Panc1 (cell line): ENCODE measurements around the gene PCDH15. TPM values are rescaled to one million over a fixed set of nuclear protein-coding genes. Genes with fewer than 3 reads are reported as not detected.

Source experiments
- ATAC-seq: fragments of 200-7000 bp; cut with Tn5 transposase; 2 replicates; pipeline ENCODE4 v1.9.1; 2020; ENCODE audit warnings: mild to moderate bottlenecking, moderate library complexity
- BruUV-seq: library from RNA; stranded (reverse); fragments of 400-500 nt; replicated peaks from 2 replicates; lab custom pipeline; 2021; lab: Mats Ljungman, UMichigan
- CTCF ChIA-PET: fragments of 300-600 bp; sonication (Branson Sonifier 250); formaldehyde crosslinking; loops from one replicate; lab custom pipeline; 2022; ENCODE audit warnings: antibody characterized with exemption; lab: Charles Lee
- POLR2A ChIA-PET: fragments of 300-600 bp; sonication (Branson Sonifier 250); formaldehyde crosslinking; loops from one replicate; lab custom pipeline; 2022; ENCODE audit warnings: antibody characterized with exemption; lab: Charles Lee
- DNase-seq: peaks from one replicate; pipeline ENCODE4 v3.0.0-alpha.2; 2010; ENCODE audit warnings: low read depth, low spot score
- H3K27ac ChIP-seq: 2 replicates; pipeline ENCODE4 v1.5.1; 2011; ENCODE audit warnings: mild to moderate bottlenecking, low read length, inconsistent platforms
- H3K27me3 ChIP-seq: fragments of 200-500 bp; sonication (Bioruptor generic); 2 replicates; pipeline ENCODE4 v1.6.0; 2014; ENCODE audit warnings: low read length, inconsistent platforms; ENCODE audit not compliant: control insufficient read depth, insufficient read depth
- H3K36me3 ChIP-seq: fragments of 200-500 bp; sonication (Bioruptor generic); 2 replicates; pipeline ENCODE4 v1.5.1; 2014; ENCODE audit warnings: inconsistent platforms, mild to moderate bottlenecking, low read length, moderate library complexity; ENCODE audit not compliant: control insufficient read depth, insufficient read depth
- H3K4me1 ChIP-seq: 2 replicates; pipeline ENCODE4 v1.5.1; 2011; ENCODE audit warnings: inconsistent platforms, mild to moderate bottlenecking, low read length, moderate library complexity; ENCODE audit not compliant: control insufficient read depth, insufficient read depth
- H3K4me3 ChIP-seq, 2 experiments: 2 replicates each; pipeline ENCODE4 v1.5.1; 2011 to 2012; ENCODE audit warnings: low read depth in 2 of 2, low read length in 2 of 2, mild to moderate bottlenecking in 2 of 2, inconsistent platforms in 1 of 2, moderate library complexity in 1 of 2
- H3K9me3 ChIP-seq: fragments of 200-500 bp; sonication (Bioruptor generic); 2 replicates; pipeline ENCODE4 v1.5.1; 2014; ENCODE audit warnings: low read depth, mild to moderate bottlenecking, inconsistent platforms, low read length, moderate library complexity; ENCODE audit not compliant: control insufficient read depth, insufficient read depth
- POLR2AphosphoS5 ChIP-seq: IDR thresholded peaks from 2 replicates; pipeline ENCODE4 v1.6.1; 2012; ENCODE audit warnings: mild to moderate bottlenecking, low read depth, low read length, moderate library complexity
- SIN3A ChIP-seq: IDR thresholded peaks from 2 replicates; pipeline ENCODE4 v1.6.1; 2012; ENCODE audit warnings: low read depth, mild to moderate bottlenecking, low read length, moderate library complexity, borderline replicate concordance; ENCODE audit not compliant: insufficient read depth
- TCF7L2 ChIP-seq: IDR thresholded peaks from 2 replicates; pipeline ENCODE4 v1.6.1; 2011; ENCODE audit warnings: mild to moderate bottlenecking, low read depth, low read length, inconsistent platforms
- in situ Hi-C: cut with HindIII; loops from 2 replicates; pipeline ENCODE4 v1.10.0; 2016; ENCODE audit warnings: low sequenced_read_pairs, low pct_unique_long_range_greater_than_20kb
- intact Hi-C: fragments of 100-400 bp; cut with micrococcal nuclease; formaldehyde crosslinking; loops from one replicate; pipeline ENCODE4 v1.10.0; 2022; ENCODE audit not compliant: unreplicated experiment
- total RNA-seq: library from RNA; stranded (reverse); gene quantifications from one replicate; pipeline ENCODE4 v1.2.1, GENCODE V29; 2021; ENCODE audit not compliant: unreplicated experiment
- TF ChIP-seq, protein P1 (sequence below): fragments of 450-650 bp; IDR thresholded peaks from 2 replicates; pipeline ENCODE4 v1.5.1; 2017; ENCODE audit warnings: mild to moderate bottlenecking
- TF ChIP-seq, protein P2 (sequence below), 2 experiments: IDR thresholded peaks; 2 replicates each; pipeline ENCODE4 v1.6.1; 2011 to 2012; ENCODE audit warnings: low read depth in 2 of 2, control low read depth in 1 of 2, low read length in 1 of 2, mild to moderate bottlenecking in 1 of 2, moderate library complexity in 1 of 2; ENCODE audit not compliant: insufficient read depth in 1 of 2

PCDH15 gene
- total RNA-seq, 1 experiment from 2014 or later: 0.18 TPM

DNA sequence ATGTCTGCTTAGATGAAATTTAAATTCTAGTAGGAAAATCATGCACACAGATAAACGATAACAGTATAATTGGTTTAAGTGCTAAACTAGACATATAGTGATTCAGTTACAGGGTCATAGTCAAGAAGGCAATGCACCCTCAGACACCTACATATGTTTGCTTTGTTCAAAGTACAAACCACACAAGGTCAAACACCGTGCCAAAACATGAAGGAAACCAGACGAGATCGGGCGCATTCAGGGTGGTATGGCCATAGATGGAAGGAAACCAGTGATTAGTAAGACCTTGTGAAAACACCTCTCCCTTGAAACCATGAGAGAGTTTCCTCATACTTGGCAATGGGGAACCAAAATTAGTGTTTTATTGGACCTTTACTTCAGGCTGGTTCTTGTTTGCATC is 906.9 kb downstream of the PCDH15 start:
- ChIA-PET CTCF (no interaction called here), POLR2A (no interaction called here)
- DNase-seq: no peak
- no peaks in the 10 kb centered on the region for H3K9me3 ChIP-seq
- BruUV-seq: no TSS peak
- H3K27ac ChIP-seq: no peak overlapping the region
- no peak overlapping the region for H3K4me3 ChIP-seq
- ATAC-seq: no peak
- in situ Hi-C loops: no loop called here
- H3K27me3 ChIP-seq: no peaks in the 10 kb centered on the region
- no peaks in the 10 kb centered on the region for H3K4me1 ChIP-seq
- TF ChIP-seq POLR2AphosphoS5: no peak
- TF ChIP-seq, protein P1, sequence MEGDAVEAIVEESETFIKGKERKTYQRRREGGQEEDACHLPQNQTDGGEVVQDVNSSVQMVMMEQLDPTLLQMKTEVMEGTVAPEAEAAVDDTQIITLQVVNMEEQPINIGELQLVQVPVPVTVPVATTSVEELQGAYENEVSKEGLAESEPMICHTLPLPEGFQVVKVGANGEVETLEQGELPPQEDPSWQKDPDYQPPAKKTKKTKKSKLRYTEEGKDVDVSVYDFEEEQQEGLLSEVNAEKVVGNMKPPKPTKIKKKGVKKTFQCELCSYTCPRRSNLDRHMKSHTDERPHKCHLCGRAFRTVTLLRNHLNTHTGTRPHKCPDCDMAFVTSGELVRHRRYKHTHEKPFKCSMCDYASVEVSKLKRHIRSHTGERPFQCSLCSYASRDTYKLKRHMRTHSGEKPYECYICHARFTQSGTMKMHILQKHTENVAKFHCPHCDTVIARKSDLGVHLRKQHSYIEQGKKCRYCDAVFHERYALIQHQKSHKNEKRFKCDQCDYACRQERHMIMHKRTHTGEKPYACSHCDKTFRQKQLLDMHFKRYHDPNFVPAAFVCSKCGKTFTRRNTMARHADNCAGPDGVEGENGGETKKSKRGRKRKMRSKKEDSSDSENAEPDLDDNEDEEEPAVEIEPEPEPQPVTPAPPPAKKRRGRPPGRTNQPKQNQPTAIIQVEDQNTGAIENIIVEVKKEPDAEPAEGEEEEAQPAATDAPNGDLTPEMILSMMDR: no peak
- TF ChIP-seq SIN3A: no peak
- TF ChIP-seq, protein P2, sequence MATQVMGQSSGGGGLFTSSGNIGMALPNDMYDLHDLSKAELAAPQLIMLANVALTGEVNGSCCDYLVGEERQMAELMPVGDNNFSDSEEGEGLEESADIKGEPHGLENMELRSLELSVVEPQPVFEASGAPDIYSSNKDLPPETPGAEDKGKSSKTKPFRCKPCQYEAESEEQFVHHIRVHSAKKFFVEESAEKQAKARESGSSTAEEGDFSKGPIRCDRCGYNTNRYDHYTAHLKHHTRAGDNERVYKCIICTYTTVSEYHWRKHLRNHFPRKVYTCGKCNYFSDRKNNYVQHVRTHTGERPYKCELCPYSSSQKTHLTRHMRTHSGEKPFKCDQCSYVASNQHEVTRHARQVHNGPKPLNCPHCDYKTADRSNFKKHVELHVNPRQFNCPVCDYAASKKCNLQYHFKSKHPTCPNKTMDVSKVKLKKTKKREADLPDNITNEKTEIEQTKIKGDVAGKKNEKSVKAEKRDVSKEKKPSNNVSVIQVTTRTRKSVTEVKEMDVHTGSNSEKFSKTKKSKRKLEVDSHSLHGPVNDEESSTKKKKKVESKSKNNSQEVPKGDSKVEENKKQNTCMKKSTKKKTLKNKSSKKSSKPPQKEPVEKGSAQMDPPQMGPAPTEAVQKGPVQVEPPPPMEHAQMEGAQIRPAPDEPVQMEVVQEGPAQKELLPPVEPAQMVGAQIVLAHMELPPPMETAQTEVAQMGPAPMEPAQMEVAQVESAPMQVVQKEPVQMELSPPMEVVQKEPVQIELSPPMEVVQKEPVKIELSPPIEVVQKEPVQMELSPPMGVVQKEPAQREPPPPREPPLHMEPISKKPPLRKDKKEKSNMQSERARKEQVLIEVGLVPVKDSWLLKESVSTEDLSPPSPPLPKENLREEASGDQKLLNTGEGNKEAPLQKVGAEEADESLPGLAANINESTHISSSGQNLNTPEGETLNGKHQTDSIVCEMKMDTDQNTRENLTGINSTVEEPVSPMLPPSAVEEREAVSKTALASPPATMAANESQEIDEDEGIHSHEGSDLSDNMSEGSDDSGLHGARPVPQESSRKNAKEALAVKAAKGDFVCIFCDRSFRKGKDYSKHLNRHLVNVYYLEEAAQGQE (IDR thresholded peaks at IDR 0.05; ENCODE audit: insufficient read depth in 1 of 2, low read depth in 2 of 2, low read length in 1 of 2): no peak
- TF ChIP-seq TCF7L2: no peak
- intact Hi-C loops: no loop called here
- no peaks in the 10 kb centered on the region for H3K36me3 ChIP-seq

DNA sequence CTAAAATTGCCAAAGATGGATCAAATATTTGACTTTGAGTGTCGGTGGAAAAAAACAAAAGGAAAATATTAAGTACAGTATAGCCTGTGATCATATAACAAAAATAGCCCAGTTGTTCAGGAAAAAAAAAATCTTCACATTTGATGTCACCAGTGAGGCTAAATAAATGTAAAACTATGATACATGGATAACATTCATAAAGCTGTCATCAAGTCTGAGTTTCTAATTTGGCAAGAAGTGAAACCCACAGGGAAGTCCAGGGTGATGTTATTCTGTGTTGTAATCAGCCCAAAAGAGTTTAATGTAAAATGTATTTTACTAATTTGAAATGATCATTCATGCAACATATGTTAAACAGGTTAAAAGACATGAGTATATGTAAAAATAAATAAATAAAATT is 908.0 kb downstream of the PCDH15 start:
- Histone ChIP-seq H3K4me3 (no peak overlapping the region), H3K4me1 (no peaks in the 10 kb centered on the region), H3K9me3 (no peaks in the 10 kb centered on the region), H3K27ac (no peak overlapping the region), H3K36me3 (no peaks in the 10 kb centered on the region), H3K27me3 (no peaks in the 10 kb centered on the region)
- intact Hi-C loops: no loop called here
- in situ Hi-C loops: no loop called here
- no peak for DNase-seq
- TF ChIP-seq, protein P1: no peak
- TF ChIP-seq POLR2AphosphoS5: no peak
- TF ChIP-seq SIN3A: no peak
- TF ChIP-seq TCF7L2: no peak
- ChIA-PET CTCF (no interaction called here), POLR2A (no interaction called here)
- BruUV-seq: no TSS peak
- ATAC-seq: no peak
